ENCODE measurements around the gene PHLPP1.
A peak's percentile ranks its signal among the peaks of the same experiment; 100 is the strongest.

The PHLPP1 gene

DNA sequence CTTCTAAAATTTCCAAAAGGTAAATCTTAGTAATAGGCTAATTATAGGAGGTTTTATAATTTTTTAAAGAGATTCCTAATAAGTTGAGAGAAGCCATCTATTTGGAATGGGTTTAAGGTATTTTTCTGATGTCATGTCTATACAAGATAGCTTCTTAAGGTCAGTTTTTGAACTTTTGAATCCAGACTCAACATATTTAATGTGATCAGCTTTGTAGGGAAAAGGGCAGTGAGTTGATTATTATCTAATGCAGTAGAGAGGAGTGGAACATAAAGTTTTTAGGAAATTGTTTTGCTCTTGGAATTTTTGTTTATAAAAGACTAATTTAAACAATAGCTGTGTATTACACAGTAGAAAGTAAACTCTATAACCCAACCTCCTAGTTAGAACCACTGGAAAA lies 96.3 kb downstream of the PHLPP1 start:
- Histone ChIP-seq H2BK15ac (ENCODE audit: low read depth, poor library complexity, severe bottlenecking) (no peak overlapping the region), H4K91ac (ENCODE audit: low read length) (no peak overlapping the region), H3K9me3 (ENCODE audit: control insufficient read depth, low read length) (no peaks in the 10 kb centered on the region), H3K23ac (ENCODE audit: low read length in 2 of 2) (no peak overlapping the region), H3K9ac (ENCODE audit: low read length) (no peak overlapping the region), H3K79me1 (replicated peaks; ENCODE audit: low read length, poor library complexity, severe bottlenecking) (peaks cover 7% of the 10 kb centered on the region), H3K4me1 (ENCODE audit: control insufficient read depth, insufficient read depth, low read depth, low read length) (peaks cover 1% of the 10 kb centered on the region), H2BK120ac (ENCODE audit: low read depth, low read length) (no peak overlapping the region), H3K14ac (ENCODE audit: low read length in 2 of 2) (no peak overlapping the region), H3K4me3 (ENCODE audit: insufficient read depth in 1 of 2, low read depth in 1 of 2, low read length in 2 of 2) (no peak overlapping the region), H3K36me3 (ENCODE audit: control insufficient read depth in 1 of 2, insufficient read depth in 2 of 2, low read depth in 1 of 2, low read length in 2 of 2) (no peaks in the 10 kb centered on the region), H3K27me3 (ENCODE audit: control insufficient read depth in 1 of 2, insufficient read depth in 1 of 2, low read length in 2 of 2) (no peaks in the 10 kb centered on the region), H2BK5ac (ENCODE audit: low read depth, low read length, poor library complexity, severe bottlenecking) (no peak overlapping the region), H2AFZ (ENCODE audit: low read depth, low read length) (no peak overlapping the region), H2AK5ac (ENCODE audit: low read length, severe bottlenecking) (no peak overlapping the region), H4K8ac (ENCODE audit: low read length) (no peak overlapping the region), H2BK12ac (ENCODE audit: low read length in 2 of 2) (no peak overlapping the region), H3K27ac (ENCODE audit: low read length, poor library complexity, severe bottlenecking) (no peak overlapping the region), H3K18ac (ENCODE audit: low read depth in 1 of 2, low read length in 2 of 2) (no peak overlapping the region), H3K4ac (ENCODE audit: low read depth in 1 of 2, low read length in 2 of 2) (no peak overlapping the region), H3K4me2 (ENCODE audit: low read length, poor library complexity, severe bottlenecking) (no peak overlapping the region)
- no peak for DNase-seq

DNA sequence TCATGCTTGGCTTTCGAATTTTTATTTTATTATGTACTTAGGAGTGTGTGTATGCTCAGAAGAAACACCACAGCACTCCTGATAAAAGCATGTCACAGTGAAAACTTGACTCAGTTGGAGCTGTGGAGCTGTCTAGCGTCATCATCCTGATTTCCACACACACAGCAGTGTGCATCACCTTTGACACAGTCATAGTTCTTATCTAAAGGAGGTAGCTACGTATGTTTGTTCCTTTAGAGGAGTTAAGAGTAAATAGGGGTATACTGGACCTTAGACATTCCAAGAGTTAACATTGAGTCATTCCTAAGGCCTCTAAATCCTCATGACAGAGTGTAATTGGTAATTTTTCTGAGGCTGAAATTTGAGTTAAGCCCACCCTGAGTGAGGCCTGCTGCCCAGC lies 96.9 kb downstream of the PHLPP1 start:
- no CpG with 5 or more reads among the region's 3 CpGs for WGBS
- H4K91ac ChIP-seq (ENCODE audit: low read length): no peak overlapping the region
- no peak overlapping the region for H2AK5ac ChIP-seq (ENCODE audit: low read length, severe bottlenecking)
- H2AFZ ChIP-seq (ENCODE audit: low read depth, low read length): no peak overlapping the region
- no peak overlapping the region for H3K4me3 ChIP-seq (ENCODE audit: insufficient read depth in 1 of 2, low read depth in 1 of 2, low read length in 2 of 2)
- H3K27ac ChIP-seq (ENCODE audit: low read length, poor library complexity, severe bottlenecking): no peak overlapping the region
- DNase-seq: peak; percentile 71
- H3K9ac ChIP-seq (ENCODE audit: low read length): no peak overlapping the region
- H3K23ac ChIP-seq (ENCODE audit: low read length in 2 of 2): no peak overlapping the region
- no peak overlapping the region for H3K4me2 ChIP-seq (ENCODE audit: low read length, poor library complexity, severe bottlenecking)
- no peaks in the 10 kb centered on the region for H3K9me3 ChIP-seq (ENCODE audit: control insufficient read depth, low read length)
- no peak overlapping the region for H3K4ac ChIP-seq (ENCODE audit: low read depth in 1 of 2, low read length in 2 of 2)
- peaks cover 10% of the 10 kb centered on the region for H3K79me1 ChIP-seq (replicated peaks; ENCODE audit: low read length, poor library complexity, severe bottlenecking)
- H3K18ac ChIP-seq (ENCODE audit: low read depth in 1 of 2, low read length in 2 of 2): peak overlapping the region; percentile 56 to 75
- H2BK15ac ChIP-seq (ENCODE audit: low read depth, poor library complexity, severe bottlenecking): no peak overlapping the region
- no peak overlapping the region for H2BK5ac ChIP-seq (ENCODE audit: low read depth, low read length, poor library complexity, severe bottlenecking)
- H2BK12ac ChIP-seq (ENCODE audit: low read length in 2 of 2): no peak overlapping the region
- no peak overlapping the region for H2BK120ac ChIP-seq (ENCODE audit: low read depth, low read length)
- no peaks in the 10 kb centered on the region for H3K27me3 ChIP-seq (ENCODE audit: control insufficient read depth in 1 of 2, insufficient read depth in 1 of 2, low read length in 2 of 2)
- no peak overlapping the region for H3K14ac ChIP-seq (ENCODE audit: low read length in 2 of 2)
- peaks cover 1% of the 10 kb centered on the region for H3K4me1 ChIP-seq (ENCODE audit: control insufficient read depth, insufficient read depth, low read depth, low read length)
- H3K36me3 ChIP-seq (ENCODE audit: control insufficient read depth in 1 of 2, insufficient read depth in 2 of 2, low read depth in 1 of 2, low read length in 2 of 2): no peaks in the 10 kb centered on the region
- H4K8ac ChIP-seq (ENCODE audit: low read length): no peak overlapping the region

- H3K79me1 ChIP-seq (replicated peaks; ENCODE audit: low read length, poor library complexity, severe bottlenecking): peaks cover 10% of the 10 kb centered on the region
- H4K91ac ChIP-seq (ENCODE audit: low read length): no peak overlapping the region
- H2BK15ac ChIP-seq (ENCODE audit: low read depth, poor library complexity, severe bottlenecking): no peak overlapping the region
- no peak overlapping the region for H3K14ac ChIP-seq (ENCODE audit: low read length in 2 of 2)
- H3K4me2 ChIP-seq (ENCODE audit: low read length, poor library complexity, severe bottlenecking): no peak overlapping the region
- H2BK5ac ChIP-seq (ENCODE audit: low read depth, low read length, poor library complexity, severe bottlenecking): no peak overlapping the region
- H3K4me3 ChIP-seq (ENCODE audit: insufficient read depth in 1 of 2, low read depth in 1 of 2, low read length in 2 of 2): no peak overlapping the region
- H2AK5ac ChIP-seq (ENCODE audit: low read length, severe bottlenecking): no peak overlapping the region
- H3K4ac ChIP-seq (ENCODE audit: low read depth in 1 of 2, low read length in 2 of 2): no peak overlapping the region
- no peaks in the 10 kb centered on the region for H3K9me3 ChIP-seq (ENCODE audit: control insufficient read depth, low read length)
- no peak overlapping the region for H3K18ac ChIP-seq (ENCODE audit: low read depth in 1 of 2, low read length in 2 of 2)
- H3K23ac ChIP-seq (ENCODE audit: low read length in 2 of 2): no peak overlapping the region
- no peaks in the 10 kb centered on the region for H3K36me3 ChIP-seq (ENCODE audit: control insufficient read depth in 1 of 2, insufficient read depth in 2 of 2, low read depth in 1 of 2, low read length in 2 of 2)
- H4K8ac ChIP-seq (ENCODE audit: low read length): no peak overlapping the region
- H3K4me1 ChIP-seq (ENCODE audit: control insufficient read depth, insufficient read depth, low read depth, low read length): peaks cover 1% of the 10 kb centered on the region
- no peak for DNase-seq
- no peak overlapping the region for H3K9ac ChIP-seq (ENCODE audit: low read length)
- no peak overlapping the region for H2BK12ac ChIP-seq (ENCODE audit: low read length in 2 of 2)
- H2AFZ ChIP-seq (ENCODE audit: low read depth, low read length): no peak overlapping the region
- no peak overlapping the region for H3K27ac ChIP-seq (ENCODE audit: low read length, poor library complexity, severe bottlenecking)
- peak overlapping the region; percentile 35 for H2BK120ac ChIP-seq (ENCODE audit: low read depth, low read length)
- H3K27me3 ChIP-seq (ENCODE audit: control insufficient read depth in 1 of 2, insufficient read depth in 1 of 2, low read length in 2 of 2): no peaks in the 10 kb centered on the region
Observed at GRCh38 chr18:62812876-62813275, 97.5 kb downstream of the PHLPP1 start.

- WGBS: 20% methylated on average over 1 of the region's 2 CpGs
- Histone ChIP-seq H3K79me1 (replicated peaks; ENCODE audit: low read length, poor library complexity, severe bottlenecking) (peaks cover 10% of the 10 kb centered on the region), H3K23ac (ENCODE audit: low read length in 2 of 2) (no peak overlapping the region), H4K8ac (ENCODE audit: low read length) (no peak overlapping the region), H3K27me3 (ENCODE audit: control insufficient read depth in 1 of 2, insufficient read depth in 1 of 2, low read length in 2 of 2) (no peaks in the 10 kb centered on the region), H3K36me3 (ENCODE audit: control insufficient read depth in 1 of 2, insufficient read depth in 2 of 2, low read depth in 1 of 2, low read length in 2 of 2) (no peaks in the 10 kb centered on the region), H2BK120ac (ENCODE audit: low read depth, low read length) (no peak overlapping the region), H2BK5ac (ENCODE audit: low read depth, low read length, poor library complexity, severe bottlenecking) (no peak overlapping the region), H2AK5ac (ENCODE audit: low read length, severe bottlenecking) (no peak overlapping the region), H3K4me3 (ENCODE audit: insufficient read depth in 1 of 2, low read depth in 1 of 2, low read length in 2 of 2) (peak overlapping the region in 1 of 2 experiments; percentile 42), H3K9me3 (ENCODE audit: control insufficient read depth, low read length) (no peaks in the 10 kb centered on the region), H3K4me2 (ENCODE audit: low read length, poor library complexity, severe bottlenecking) (no peak overlapping the region), H3K4ac (ENCODE audit: low read depth in 1 of 2, low read length in 2 of 2) (no peak overlapping the region), H2BK15ac (ENCODE audit: low read depth, poor library complexity, severe bottlenecking) (no peak overlapping the region), H3K27ac (ENCODE audit: low read length, poor library complexity, severe bottlenecking) (no peak overlapping the region), H3K14ac (ENCODE audit: low read length in 2 of 2) (no peak overlapping the region), H2BK12ac (ENCODE audit: low read length in 2 of 2) (no peak overlapping the region), H3K4me1 (ENCODE audit: control insufficient read depth, insufficient read depth, low read depth, low read length) (peaks cover 1% of the 10 kb centered on the region), H3K9ac (ENCODE audit: low read length) (peak overlapping the region; percentile 33), H3K18ac (ENCODE audit: low read depth in 1 of 2, low read length in 2 of 2) (no peak overlapping the region), H2AFZ (ENCODE audit: low read depth, low read length) (no peak overlapping the region), H4K91ac (ENCODE audit: low read length) (no peak overlapping the region)
- DNase-seq: peak; percentile 26
Observed at GRCh38 chr18:62814132-62814759, 98.9 kb downstream of the PHLPP1 start.
